HepG2 (cell line): ENCODE results near the gene SOCS7. TPM values are rescaled to one million over a fixed set of nuclear protein-coding genes. Genes with fewer than 3 reads are reported as not detected.

Source experiments
- ATAC-seq: fragments of 200-7000 bp; cut with Tn5 transposase; 3 replicates; pipeline ENCODE4 v1.9.1; 2020; ENCODE audit warnings: mild to moderate bottlenecking, moderate library complexity
- BruUV-seq: library from RNA; stranded (reverse); fragments of 400-500 nt; replicated peaks from 2 replicates; lab custom pipeline; 2021; lab: Mats Ljungman, UMichigan
- CTCF ChIA-PET: fragments of 300-600 bp; formaldehyde crosslinking; extraction: SDS; loops from one replicate; lab custom pipeline; 2021; ENCODE audit warnings: low total read pairs, inconsistent platforms, low intra/inter-chr PET ratio; lab: Yijun Ruan, JAX
- POLR2A ChIA-PET: fragments of 350-600 bp; sonication (Branson Sonifier 250); formaldehyde crosslinking; loops from one replicate; lab custom pipeline; 2020; ENCODE audit warnings: antibody characterized with exemption, inconsistent platforms; lab: Yijun Ruan, JAX
- DNase-seq: peaks from one replicate; pipeline ENCODE4 v3.0.0-alpha.2; 2015; ENCODE audit warnings: low spot score
- FAIRE-seq: peaks from 3 replicates; lab custom pipeline; 2011; peaks lifted over from hg19 to GRCh38; lab: Jason Lieb, UNC
- H2AFZ ChIP-seq: one replicate; pipeline ENCODE4 v1.6.1; 2011; ENCODE audit warnings: low read length, inconsistent platforms
- H3K27ac ChIP-seq: fragments of 300-600 bp; 3 replicates; pipeline ENCODE4 v1.8.0; 2011; ENCODE audit warnings: mixed run types, mild to moderate bottlenecking, mixed read lengths, low read length, inconsistent platforms; ENCODE audit not compliant: insufficient read depth; ENCODE audit errors: extremely low read length
- H3K27me3 ChIP-seq, 2 experiments: fragments of 200-600 bp in 1 of 2; 2 replicates in 1 of 2; 3 replicates in 1 of 2; pipeline versions ENCODE4 v1.6.0 to v1.8.0; 2011; ENCODE audit warnings: low read length in 2 of 2, mild to moderate bottlenecking in 2 of 2, moderate library complexity in 2 of 2, inconsistent platforms in 1 of 2; ENCODE audit not compliant: insufficient read depth in 2 of 2, control insufficient read depth in 1 of 2
- H3K36me3 ChIP-seq, 2 experiments: fragments of 200-600 bp in 1 of 2; replicated peaks in 1 of 2; 2 replicates in 1 of 2; 3 replicates in 1 of 2; pipeline versions ENCODE4 v1.5.1 to v1.8.0; 2011; ENCODE audit warnings: low read length in 2 of 2, inconsistent platforms in 1 of 2; ENCODE audit not compliant: insufficient read depth in 2 of 2, control insufficient read depth in 1 of 2
- H3K4me1 ChIP-seq: 2 replicates; pipeline ENCODE4 v1.5.1; 2012; ENCODE audit warnings: low read length, inconsistent platforms; ENCODE audit not compliant: insufficient read depth
- H3K4me2 ChIP-seq: 2 replicates; pipeline ENCODE4 v1.6.0; 2011; ENCODE audit warnings: low read depth, low read length, inconsistent platforms
- H3K4me3 ChIP-seq, 3 experiments: fragments of 200-600 bp in 1 of 3; sonication (generic), shearing (Covaris generic) in 1 of 3; replicated peaks in 1 of 3; 2 replicates each; pipeline ENCODE4 v1.5.1; 2011 to 2016; ENCODE audit warnings: low read length in 3 of 3, inconsistent platforms in 2 of 3, low read depth in 2 of 3, mild to moderate bottlenecking in 2 of 3, control low read depth in 1 of 3, mixed read lengths in 1 of 3; ENCODE audit not compliant: insufficient read depth in 1 of 3
- H3K79me2 ChIP-seq: one replicate; pipeline ENCODE4 v1.6.1; 2011; ENCODE audit warnings: low read length, inconsistent platforms; ENCODE audit not compliant: insufficient read depth
- H3K9ac ChIP-seq: 2 replicates; pipeline ENCODE4 v1.6.0; 2011; ENCODE audit warnings: mild to moderate bottlenecking, low read depth, low read length, inconsistent platforms; ENCODE audit not compliant: insufficient read depth
- H3K9me3 ChIP-seq: 2 replicates; pipeline ENCODE4 v1.5.1; 2012; ENCODE audit warnings: mild to moderate bottlenecking, low read length
- H4K20me1 ChIP-seq: 2 replicates; pipeline ENCODE4 v1.6.0; 2011; ENCODE audit warnings: inconsistent platforms, mild to moderate bottlenecking, low read length, moderate library complexity; ENCODE audit not compliant: insufficient read depth
- ZMAT3 ChIP-seq: sonication (generic); formaldehyde crosslinking; conservative IDR thresholded peaks from 2 replicates; pipeline ENCODE4 v1.7.0; 2021; ENCODE audit warnings: missing genetic modification reagents
- ZNF766 ChIP-seq: sonication (generic); formaldehyde crosslinking; IDR thresholded peaks from 2 replicates; pipeline ENCODE4 v1.5.0; 2020; ENCODE audit warnings: missing genetic modification reagents, borderline replicate concordance
- WGBS: methylation state at CpG from one replicate; pipeline ENCODE4 v1.1.6; 2017; ENCODE audit warnings: low lambda C conversion rate; 5-methylcytosine and 5-hydroxymethylcytosine counted together
- in situ Hi-C: cut with HindIII; loops from 2 replicates; pipeline ENCODE4 v1.10.0; 2017; ENCODE audit warnings: low pct_unique_long_range_greater_than_20kb; ENCODE audit not compliant: extremely low pct_ligation_motif_present
- intact Hi-C: fragments of 100-400 bp; cut with micrococcal nuclease; formaldehyde crosslinking; loops from one replicate; pipeline ENCODE4 v1.10.0; 2022; ENCODE audit not compliant: unreplicated experiment
- polyA plus RNA-seq, 8 experiments: library from polyadenylated mRNA; depleted of rRNA in 3 of 8; stranded (reverse) in 7 of 8; unstranded in 1 of 8; fragments of >200 nt; fragmentation: Illumina TruSeq in 4 of 8; extraction: Trizol in 4 of 8; gene quantifications; 2 replicates each; pipeline versions ENCODE4 v1.2.1 to v1.2.3, GENCODE V29; 2011 to 2016; ENCODE audit warnings: low read depth in 4 of 8, missing spikeins in 1 of 8, mixed read lengths in 1 of 8; ENCODE audit not compliant: insufficient read depth in 1 of 8
- total RNA-seq, 5 experiments: library from RNA; depleted of rRNA; stranded (reverse); fragments of >200 nt; fragmentation: Illumina TruSeq; extraction: Trizol; gene quantifications; 2 replicates each; pipeline ENCODE4 v1.2.3, GENCODE V29; 2016; ENCODE audit warnings: low read depth in 1 of 5
- TF ChIP-seq, protein P1 (sequence below): sonication (generic); formaldehyde crosslinking; IDR thresholded peaks from 2 replicates; pipeline ENCODE4 v1.4.0; 2020; ENCODE audit warnings: mild to moderate bottlenecking, missing genetic modification reagents
- TF ChIP-seq, protein P2 (sequence below): sonication (generic); formaldehyde crosslinking; IDR thresholded peaks from 2 replicates; pipeline ENCODE4 v1.4.0; 2020; ENCODE audit warnings: missing genetic modification reagents

SOCS7 gene
- total and polyA plus RNA-seq, 2 of the 13 experiments (the other 11 are each of a cell fraction or from before 2014, with no cell fraction given): 19.2 to 24.2 TPM

DNA sequence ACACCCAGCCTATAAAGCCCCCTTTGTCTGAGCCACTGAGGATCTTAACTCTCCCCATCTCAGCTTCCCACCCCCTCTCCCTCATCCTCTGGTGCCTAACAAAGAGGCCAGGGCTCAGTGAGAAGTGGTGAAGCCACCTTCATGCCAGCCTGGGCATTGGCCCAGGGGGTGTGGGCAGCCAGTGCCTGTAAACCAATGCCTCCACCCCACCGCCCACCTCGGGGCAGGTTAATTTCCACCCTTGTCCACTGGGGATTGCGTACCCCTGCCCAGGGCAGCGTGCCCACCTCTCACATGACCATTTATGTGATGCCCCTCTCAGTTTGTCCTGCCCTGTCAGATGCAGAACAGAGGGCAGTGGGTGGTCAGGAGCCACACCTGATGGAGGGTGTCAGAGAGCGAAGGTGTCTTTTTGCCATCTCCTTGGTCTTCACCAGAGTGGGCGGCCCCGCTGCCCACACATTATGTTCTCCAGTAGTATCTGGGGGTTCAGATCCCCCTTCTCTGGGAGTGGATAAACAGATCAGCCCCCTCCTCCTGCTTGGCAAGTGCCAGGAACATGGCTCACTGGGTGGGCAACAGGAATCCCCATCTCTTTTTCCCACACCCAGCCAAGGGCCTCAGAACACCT lies 66.5 kb downstream of the SOCS7 start:
- H3K79me2 ChIP-seq: no peaks in the 10 kb centered on the region
- H4K20me1 ChIP-seq: no peaks in the 10 kb centered on the region
- POLR2A ChIA-PET: interaction anchor here (2.1 kb wide), 1 partner anchor 67 kb away, joined by 7 read pairs; the partner anchor contains the start of gene SOCS7
- H3K9ac ChIP-seq: no peak overlapping the region
- H3K4me3 ChIP-seq: no peak overlapping the region; a peak in 1 of 6 replicates
- ATAC-seq: no peak
- no peaks in the 10 kb centered on the region for H3K36me3 ChIP-seq
- in situ Hi-C loops (no loop called here), intact Hi-C loops (no loop called here)
- H3K27me3 ChIP-seq: peaks cover 23 to 67% of the 10 kb centered on the region in 2 experiments
- CTCF ChIA-PET: no interaction called here
- no peak for DNase-seq
- H3K27ac ChIP-seq: no peak overlapping the region
- BruUV-seq: no TSS peak
- FAIRE-seq: no peak
- peak overlapping the region; percentile 67; the same call in 1 of the 2 replicates for H3K4me2 ChIP-seq
- no peaks in the 10 kb centered on the region for H3K9me3 ChIP-seq
- no peak overlapping the region for H2AFZ ChIP-seq
- H3K4me1 ChIP-seq: peaks cover 34% of the 10 kb centered on the region
- WGBS: 59% methylated on average over 7 of the region's 7 CpGs
- TF ChIP-seq, protein P1, sequence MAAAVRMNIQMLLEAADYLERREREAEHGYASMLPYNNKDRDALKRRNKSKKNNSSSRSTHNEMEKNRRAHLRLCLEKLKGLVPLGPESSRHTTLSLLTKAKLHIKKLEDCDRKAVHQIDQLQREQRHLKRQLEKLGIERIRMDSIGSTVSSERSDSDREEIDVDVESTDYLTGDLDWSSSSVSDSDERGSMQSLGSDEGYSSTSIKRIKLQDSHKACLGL (CRISPR knock-in tag): peak; percentile 0; the same call in 1 of the 2 replicates
- TF ChIP-seq, protein P2, sequence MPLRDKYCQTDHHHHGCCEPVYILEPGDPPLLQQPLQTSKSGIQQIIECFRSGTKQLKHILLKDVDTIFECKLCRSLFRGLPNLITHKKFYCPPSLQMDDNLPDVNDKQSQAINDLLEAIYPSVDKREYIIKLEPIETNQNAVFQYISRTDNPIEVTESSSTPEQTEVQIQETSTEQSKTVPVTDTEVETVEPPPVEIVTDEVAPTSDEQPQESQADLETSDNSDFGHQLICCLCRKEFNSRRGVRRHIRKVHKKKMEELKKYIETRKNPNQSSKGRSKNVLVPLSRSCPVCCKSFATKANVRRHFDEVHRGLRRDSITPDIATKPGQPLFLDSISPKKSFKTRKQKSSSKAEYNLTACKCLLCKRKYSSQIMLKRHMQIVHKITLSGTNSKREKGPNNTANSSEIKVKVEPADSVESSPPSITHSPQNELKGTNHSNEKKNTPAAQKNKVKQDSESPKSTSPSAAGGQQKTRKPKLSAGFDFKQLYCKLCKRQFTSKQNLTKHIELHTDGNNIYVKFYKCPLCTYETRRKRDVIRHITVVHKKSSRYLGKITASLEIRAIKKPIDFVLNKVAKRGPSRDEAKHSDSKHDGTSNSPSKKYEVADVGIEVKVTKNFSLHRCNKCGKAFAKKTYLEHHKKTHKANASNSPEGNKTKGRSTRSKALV (CRISPR knock-in tag): no peak
- TF ChIP-seq ZMAT3 (CRISPR knock-in tag) (no peak), ZNF766 (no peak)
- TF ChIP-seq, all 625 proteins: peak for 1
